ENCODE data around the gene CARS1.

Gene CARS1

GRCh38 chr11:2952290-2952689 lies 104.9 kb downstream of the CARS1 start:
- no peak for DNase-seq

- DNase-seq = no peak
Measured at GRCh38 chr11:2951231-2952110, 105.8 kb downstream of the CARS1 start.
